ENCODE results near the gene AGO3.
A peak's percentile ranks its signal among the peaks of the same experiment; 100 is the strongest.
"Not testable (repeated sequence)": the region's sequence is repeated elsewhere in the genome, so short reads cannot be mapped to it uniquely, and the experiment has no call there.

AGO3 gene

GRCh38 chr1:35927472-35927871, 3.4 kb upstream of the AGO3 start:
- DNase-seq: no peak

- DNase-seq: peak; percentile 38
These were observed 944 bp upstream of the AGO3 start for GRCh38 chr1:35929730-35930592.

GRCh38 chr1:35931446-35932157, 697 bp downstream of the AGO3 start:
- no peak for DNase-seq

- no peak for DNase-seq
These were observed 1.3 kb downstream of the AGO3 start for GRCh38 chr1:35932158-35932636.

GRCh38 chr1:35932941-35933340, 2.0 kb downstream of the AGO3 start:
- DNase-seq: no peak

- DNase-seq: no peak
These were observed 4.8 kb downstream of the AGO3 start for GRCh38 chr1:35935442-35936388.

GRCh38 chr1:35936838-35937237, 5.9 kb downstream of the AGO3 start:
- DNase-seq: no peak

GRCh38 chr1:35939484-35939883, 8.6 kb downstream of the AGO3 start:
- no peak for DNase-seq

GRCh38 chr1:35945327-35945726, 14.4 kb downstream of the AGO3 start:
- DNase-seq: no peak

- no peak for DNase-seq
These were observed 16.6 kb downstream of the AGO3 start for GRCh38 chr1:35947547-35947946.

- no peak for DNase-seq
These were observed 27.7 kb downstream of the AGO3 start for GRCh38 chr1:35958558-35958957.

GRCh38 chr1:35959304-35959703, 28.4 kb downstream of the AGO3 start:
- DNase-seq: no peak

- DNase-seq: no peak
These were observed 32.0 kb downstream of the AGO3 start for GRCh38 chr1:35962952-35963351.

GRCh38 chr1:35964277-35964676, 33.4 kb downstream of the AGO3 start:
- not testable (repeated sequence) for DNase-seq

GRCh38 chr1:35968396-35968795, 37.5 kb downstream of the AGO3 start:
- DNase-seq: no peak

- no peak for DNase-seq
These were observed 40.7 kb downstream of the AGO3 start for GRCh38 chr1:35971601-35972000.

- not testable (repeated sequence) for DNase-seq
These were observed 41.7 kb downstream of the AGO3 start for GRCh38 chr1:35972631-35973030.

- DNase-seq: no peak
These were observed 49.2 kb downstream of the AGO3 start for GRCh38 chr1:35980090-35980489.

- no peak for DNase-seq
These were observed 57.3 kb downstream of the AGO3 start for GRCh38 chr1:35988237-35988636.

- DNase-seq: no peak
These were observed 76.1 kb downstream of the AGO3 start for GRCh38 chr1:36006941-36007500.

- no peak for DNase-seq
These were observed 76.8 kb downstream of the AGO3 start for GRCh38 chr1:36007741-36008140.

- no peak for DNase-seq
These were observed 77.8 kb downstream of the AGO3 start for GRCh38 chr1:36008546-36009197.
